GM12801 (cell line): ENCODE data around the gene SLC34A1.

Experiments
- TF ChIP-seq, protein P1 (sequence below): IDR thresholded peaks from one replicate; pipeline ENCODE4 v1.5.1; 2011; ENCODE audit warnings: control low read depth; ENCODE audit not compliant: insufficient read length; ENCODE audit errors: extremely low read depth

Gene SLC34A1, protein sequence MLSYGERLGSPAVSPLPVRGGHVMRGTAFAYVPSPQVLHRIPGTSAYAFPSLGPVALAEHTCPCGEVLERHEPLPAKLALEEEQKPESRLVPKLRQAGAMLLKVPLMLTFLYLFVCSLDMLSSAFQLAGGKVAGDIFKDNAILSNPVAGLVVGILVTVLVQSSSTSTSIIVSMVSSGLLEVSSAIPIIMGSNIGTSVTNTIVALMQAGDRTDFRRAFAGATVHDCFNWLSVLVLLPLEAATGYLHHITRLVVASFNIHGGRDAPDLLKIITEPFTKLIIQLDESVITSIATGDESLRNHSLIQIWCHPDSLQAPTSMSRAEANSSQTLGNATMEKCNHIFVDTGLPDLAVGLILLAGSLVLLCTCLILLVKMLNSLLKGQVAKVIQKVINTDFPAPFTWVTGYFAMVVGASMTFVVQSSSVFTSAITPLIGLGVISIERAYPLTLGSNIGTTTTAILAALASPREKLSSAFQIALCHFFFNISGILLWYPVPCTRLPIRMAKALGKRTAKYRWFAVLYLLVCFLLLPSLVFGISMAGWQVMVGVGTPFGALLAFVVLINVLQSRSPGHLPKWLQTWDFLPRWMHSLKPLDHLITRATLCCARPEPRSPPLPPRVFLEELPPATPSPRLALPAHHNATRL

DNA sequence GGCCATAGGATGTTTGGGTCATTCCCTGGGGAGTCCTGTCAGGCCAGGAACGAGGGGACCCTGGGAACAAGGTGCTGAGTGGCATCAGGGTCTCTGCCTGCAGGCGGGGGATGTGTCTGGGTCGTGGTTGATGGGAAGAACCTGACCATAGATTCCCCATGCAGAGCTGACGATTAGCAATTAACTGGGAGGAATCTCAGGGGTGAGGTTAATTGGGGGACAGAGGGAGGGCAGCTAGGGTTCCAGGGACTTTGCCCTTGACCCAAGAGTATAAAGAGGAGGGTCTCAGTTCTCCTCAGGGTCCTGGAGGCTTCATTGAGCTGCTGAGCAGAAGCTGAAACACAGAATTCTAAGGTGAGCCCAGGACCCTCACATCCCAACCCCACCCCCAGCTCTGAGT lies at the start of gene SLC34A1:
SLC34A1 (plus strand) TSS at position 301 of the 400 bp plus-strand sequence. CDS start 1,308 bp downstream, outside the sequence.
- TF ChIP-seq, protein P1, sequence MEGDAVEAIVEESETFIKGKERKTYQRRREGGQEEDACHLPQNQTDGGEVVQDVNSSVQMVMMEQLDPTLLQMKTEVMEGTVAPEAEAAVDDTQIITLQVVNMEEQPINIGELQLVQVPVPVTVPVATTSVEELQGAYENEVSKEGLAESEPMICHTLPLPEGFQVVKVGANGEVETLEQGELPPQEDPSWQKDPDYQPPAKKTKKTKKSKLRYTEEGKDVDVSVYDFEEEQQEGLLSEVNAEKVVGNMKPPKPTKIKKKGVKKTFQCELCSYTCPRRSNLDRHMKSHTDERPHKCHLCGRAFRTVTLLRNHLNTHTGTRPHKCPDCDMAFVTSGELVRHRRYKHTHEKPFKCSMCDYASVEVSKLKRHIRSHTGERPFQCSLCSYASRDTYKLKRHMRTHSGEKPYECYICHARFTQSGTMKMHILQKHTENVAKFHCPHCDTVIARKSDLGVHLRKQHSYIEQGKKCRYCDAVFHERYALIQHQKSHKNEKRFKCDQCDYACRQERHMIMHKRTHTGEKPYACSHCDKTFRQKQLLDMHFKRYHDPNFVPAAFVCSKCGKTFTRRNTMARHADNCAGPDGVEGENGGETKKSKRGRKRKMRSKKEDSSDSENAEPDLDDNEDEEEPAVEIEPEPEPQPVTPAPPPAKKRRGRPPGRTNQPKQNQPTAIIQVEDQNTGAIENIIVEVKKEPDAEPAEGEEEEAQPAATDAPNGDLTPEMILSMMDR: no peak

DNA sequence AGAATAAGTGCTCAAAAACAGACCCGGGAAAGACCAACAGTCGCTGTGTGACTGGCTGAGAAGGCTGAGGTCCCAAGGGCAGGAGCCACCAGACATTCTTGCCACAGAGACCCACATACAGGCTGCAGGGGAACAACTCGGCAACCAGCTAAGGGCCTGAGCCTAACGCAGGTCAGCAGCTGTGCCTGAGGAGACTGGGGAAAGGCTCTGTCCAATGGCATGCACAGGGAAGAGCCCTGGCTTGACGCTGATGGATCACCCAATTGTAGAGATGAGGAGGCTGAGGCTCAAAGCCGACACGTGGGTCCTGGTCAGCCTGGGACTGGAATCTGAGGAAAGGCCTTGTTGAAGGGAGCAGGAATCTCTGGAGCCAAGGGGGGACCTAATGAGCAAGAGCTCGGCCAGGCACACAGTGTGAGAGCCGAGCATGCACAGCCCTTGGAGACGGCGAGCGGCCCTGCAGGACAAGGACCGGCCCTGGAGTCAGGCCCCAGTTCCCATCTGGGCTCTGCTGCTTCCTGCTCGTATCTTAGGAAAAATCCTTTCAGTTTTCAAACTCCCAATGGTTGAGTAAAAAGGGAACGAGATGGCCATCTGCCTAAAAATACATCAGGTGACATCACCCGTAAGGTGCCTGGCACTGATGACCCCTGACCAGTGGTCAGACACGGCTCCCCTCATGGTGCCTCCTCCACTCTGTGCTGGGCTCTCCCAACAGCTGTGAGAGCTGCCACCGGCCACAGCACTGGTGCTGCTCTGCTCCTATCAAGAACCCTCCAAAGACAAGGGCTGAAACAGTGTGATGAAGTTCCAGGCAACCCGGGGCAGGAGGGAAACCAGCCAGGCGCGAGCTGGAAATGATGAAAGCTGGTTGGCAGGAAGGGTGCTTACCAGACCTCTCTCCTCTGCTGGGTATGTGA lies 49.2 kb upstream of the SLC34A1 start:
- TF ChIP-seq, protein P1: no peak

GRCh38 chr5:177335701-177336065 lies 48.6 kb upstream of the SLC34A1 start:
- TF ChIP-seq, protein P1: no peak

DNA sequence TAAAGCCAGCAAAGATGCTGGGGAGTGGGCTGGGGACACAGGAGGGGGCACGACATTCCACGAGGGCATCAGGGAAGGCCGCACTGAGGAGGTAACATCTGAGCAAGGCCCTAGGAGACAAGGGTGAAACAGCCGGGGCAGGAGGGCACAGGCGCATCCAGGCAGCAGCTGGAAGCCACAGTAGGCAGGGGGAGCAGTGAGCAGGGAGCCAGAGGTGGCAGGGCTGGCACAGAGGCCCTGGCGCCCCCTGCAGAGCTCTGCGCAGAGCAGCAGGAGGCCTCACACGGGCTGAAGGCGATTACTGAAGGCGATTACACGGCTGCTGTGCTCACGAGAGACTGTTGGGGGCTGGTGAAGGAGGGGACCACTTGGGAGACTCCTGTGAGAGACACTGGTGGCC lies 48.1 kb upstream of the SLC34A1 start:
- TF ChIP-seq, protein P1: no peak

GRCh38 chr5:177336603-177337494 lies 47.4 kb upstream of the SLC34A1 start:
- TF ChIP-seq, protein P1: no peak

DNA sequence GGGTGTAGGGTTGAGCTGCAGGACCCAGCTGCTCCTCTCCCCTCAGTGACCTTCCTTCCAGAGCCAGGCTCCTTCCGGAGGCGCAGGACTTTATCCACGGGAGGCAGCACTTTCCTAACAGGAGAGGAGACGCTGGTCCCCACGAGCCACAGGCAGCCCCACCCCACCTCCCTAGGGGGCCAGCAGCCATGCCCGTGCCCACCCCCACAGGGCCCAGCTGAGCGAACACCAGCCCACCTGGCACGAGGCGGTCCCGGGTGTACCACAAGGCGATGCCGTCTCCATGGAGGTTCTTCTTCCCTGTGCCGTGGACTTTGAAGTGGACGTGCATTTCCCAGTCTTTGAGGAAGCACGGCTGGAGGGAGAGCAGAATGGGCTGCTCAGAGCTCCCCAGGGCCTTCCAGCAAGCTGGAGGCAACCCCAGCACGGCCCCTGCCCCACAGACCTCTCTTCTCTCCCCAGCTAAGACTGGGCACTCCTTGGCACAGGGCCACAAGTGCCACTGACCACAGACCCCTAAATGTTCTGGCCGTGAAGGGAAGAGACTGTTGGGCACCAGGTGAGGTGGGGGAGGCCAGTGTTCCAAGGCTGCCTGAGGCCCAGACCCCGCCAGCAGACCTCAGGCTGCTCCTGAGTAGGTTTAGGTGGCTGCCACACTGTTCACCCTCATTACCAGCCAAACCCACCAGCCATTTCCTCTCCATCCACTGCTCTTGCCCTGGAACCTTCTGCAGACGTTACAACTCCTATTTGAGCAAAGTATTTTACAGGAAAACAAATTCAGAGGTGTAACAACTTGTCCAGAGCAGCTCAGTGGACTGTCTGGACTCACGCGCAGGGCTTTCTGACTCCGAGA lies 45.8 kb upstream of the SLC34A1 start:
- TF ChIP-seq, protein P1: no peak
